NT2/D1 (cell line): Measurements from ENCODE around the gene NANOS2.
A peak's percentile ranks its signal among the peaks of the same experiment; 100 is the strongest.

Experiments used
- DNase-seq: peaks from one replicate; pipeline ENCODE4 v3.0.0-alpha.2; 2011; ENCODE audit warnings: low read depth, low spot score
- H3K27me3 ChIP-seq: 2 replicates; pipeline ENCODE4 v1.6.0; 2011; ENCODE audit warnings: mild to moderate bottlenecking; ENCODE audit not compliant: insufficient read length, insufficient read depth
- H3K36me3 ChIP-seq: 2 replicates; pipeline ENCODE4 v1.6.1; 2011; ENCODE audit warnings: mild to moderate bottlenecking, low read length, mixed read lengths; ENCODE audit not compliant: insufficient read depth, insufficient read length
- H3K4me1 ChIP-seq: 2 replicates; pipeline ENCODE4 v1.5.1; 2011; ENCODE audit not compliant: insufficient read depth, insufficient read length
- H3K4me3 ChIP-seq: 2 replicates; pipeline ENCODE4 v1.5.1; 2011; ENCODE audit warnings: low read depth; ENCODE audit not compliant: insufficient read length
- H3K9ac ChIP-seq: 2 replicates; pipeline ENCODE4 v1.6.0; 2011; ENCODE audit warnings: low read depth; ENCODE audit not compliant: insufficient read length
- H3K9me3 ChIP-seq: 2 replicates; pipeline ENCODE4 v1.5.1; 2011; ENCODE audit warnings: mild to moderate bottlenecking, low read length; ENCODE audit not compliant: insufficient read depth
- SUZ12 ChIP-seq: IDR thresholded peaks from 2 replicates; pipeline ENCODE4 v1.6.1; 2011; ENCODE audit not compliant: insufficient read length, insufficient read depth; ENCODE audit errors: extremely low read depth
- YY1 ChIP-seq: IDR thresholded peaks from 2 replicates; pipeline ENCODE4 v1.6.1; 2011; ENCODE audit not compliant: insufficient read length, insufficient read depth
- ZNF274 ChIP-seq: IDR thresholded peaks from 2 replicates; pipeline ENCODE4 v1.6.1; 2011; ENCODE audit warnings: mild to moderate bottlenecking, low read depth, low read length

NANOS2 gene

DNA sequence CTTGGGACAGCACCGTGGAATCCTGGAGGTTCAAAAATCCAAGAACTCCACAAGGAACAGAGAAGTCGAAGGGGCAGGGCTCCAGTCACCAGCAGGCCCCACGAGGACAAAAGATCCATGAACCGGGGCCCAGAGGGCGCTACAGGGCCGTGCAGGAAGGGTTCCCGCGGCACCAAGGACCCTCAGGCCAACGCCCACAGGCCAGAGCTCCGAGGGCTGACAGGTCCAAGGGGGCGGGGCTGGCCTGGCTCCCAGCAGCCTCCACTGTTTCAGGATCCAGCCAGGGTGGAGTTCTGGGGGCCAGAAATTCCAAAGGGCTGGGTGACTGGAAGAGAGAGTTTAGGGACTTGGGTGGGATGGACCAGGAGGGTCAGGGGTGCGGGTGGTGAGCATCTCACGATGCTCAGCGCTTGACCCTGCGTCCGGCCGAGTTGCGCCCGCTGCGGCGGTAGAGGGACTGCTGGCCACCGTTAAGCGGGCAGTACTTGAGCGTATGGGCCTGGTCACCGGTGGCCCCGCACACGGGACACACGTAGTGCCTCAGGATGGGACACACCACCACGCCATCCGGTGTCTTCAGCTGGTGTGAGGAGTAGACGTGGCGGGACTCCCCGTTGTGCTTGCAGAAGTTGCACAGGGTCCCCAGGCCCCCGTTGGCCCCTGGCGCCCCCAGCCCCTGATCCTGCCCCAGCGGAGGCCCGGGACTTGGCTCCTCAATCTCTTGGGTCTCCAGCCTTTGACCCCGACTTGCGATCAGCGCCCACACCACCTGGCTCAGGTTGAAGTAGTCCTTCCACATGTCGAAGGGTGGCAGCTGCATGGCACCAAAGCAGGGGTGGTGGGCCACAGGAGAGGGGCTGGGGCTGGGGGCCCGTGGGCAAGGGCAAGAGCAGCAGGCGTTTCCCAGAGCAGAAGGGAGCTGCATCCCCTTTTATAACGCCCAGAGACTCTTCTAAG, at the start of gene NANOS2:
TSS of gene NANOS2 (minus strand) at position 905 of the 957 bp plus-strand sequence. CDS start at position 820, 85 bp downstream.
- peak; percentile 57 for DNase-seq
- Histone ChIP-seq H3K4me3 (no peak within 1 kb of the TSS), H3K9me3 (no peaks in the 10 kb centered on the region), H3K36me3 (no peaks in the 10 kb centered on the region), H3K9ac (no peak within 1 kb of the TSS), H3K4me1 (peaks cover 4% of the 10 kb centered on the region), H3K27me3 (no peaks in the 10 kb centered on the region)
- TF ChIP-seq SUZ12 (no peak), YY1 (no peak), ZNF274 (no peak)

DNA sequence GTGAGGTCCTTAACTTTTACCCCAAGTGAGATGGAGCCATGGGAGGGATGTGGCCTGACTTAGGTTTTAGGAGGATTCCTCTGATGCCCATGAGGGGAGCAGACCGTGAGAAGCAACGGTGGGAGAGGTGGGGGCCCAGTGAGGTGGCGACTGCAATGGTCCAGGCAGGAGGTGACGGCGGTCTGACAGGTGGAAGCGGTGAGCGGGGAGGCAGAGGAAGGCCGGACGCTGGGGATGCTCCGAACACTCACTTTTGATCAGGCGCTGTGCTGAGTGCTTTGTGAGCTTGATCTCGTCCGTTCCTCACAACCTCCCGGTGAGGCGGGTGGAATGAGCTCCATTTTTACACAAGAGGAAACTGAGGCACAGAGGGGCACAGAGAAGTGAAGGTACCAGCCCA, 47.4 kb upstream of the NANOS2 start:
- peaks cover 12% of the 10 kb centered on the region for H3K4me1 ChIP-seq

DNA sequence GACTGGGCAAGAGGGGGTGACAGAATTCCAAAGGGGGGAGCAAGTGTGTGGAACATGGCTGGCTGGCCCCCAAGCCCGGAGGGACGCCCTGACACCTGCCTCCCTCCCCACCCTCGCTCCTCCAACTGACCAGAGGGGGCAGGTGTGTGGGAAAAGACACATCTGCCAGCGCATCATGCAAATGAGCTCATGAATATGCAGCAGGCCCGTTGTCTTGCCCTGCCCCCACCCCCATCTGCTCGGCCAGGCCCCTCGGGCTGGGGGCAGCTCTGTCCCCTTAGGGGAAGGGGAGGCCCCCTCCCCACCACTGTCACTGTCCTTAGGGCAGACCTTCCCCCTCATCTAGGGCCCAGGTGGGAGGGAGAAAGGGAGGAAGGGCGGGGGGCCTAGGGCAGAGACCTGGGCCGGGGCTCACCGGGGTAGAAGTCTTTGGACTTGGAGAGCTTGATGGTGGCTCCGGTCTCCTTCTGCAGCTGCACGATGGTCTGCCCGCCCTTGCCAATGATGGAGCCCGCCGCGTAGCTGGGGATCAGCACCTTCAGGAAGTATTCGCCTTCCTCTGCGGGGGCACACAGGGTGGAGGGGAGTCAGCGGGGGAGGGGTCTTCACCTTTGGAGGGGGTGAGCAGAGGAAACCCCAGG, 46.1 kb upstream of the NANOS2 start:
- Histone ChIP-seq H3K9me3 (no peaks in the 10 kb centered on the region), H3K4me3 (no peak overlapping the region), H3K27me3 (no peaks in the 10 kb centered on the region), H3K36me3 (no peaks in the 10 kb centered on the region), H3K4me1 (peaks cover 12% of the 10 kb centered on the region), H3K9ac (no peak overlapping the region)
- no peak for DNase-seq
- no peak for TF ChIP-seq SUZ12
- no peak for TF ChIP-seq ZNF274
- TF ChIP-seq YY1, result no peak

More for the DNA sequence above, 47.4 kb upstream of the NANOS2 start:
- TF ChIP-seq ZNF274, result no peak
- TF ChIP-seq YY1, result no peak
- no peak for TF ChIP-seq SUZ12
- no peak overlapping the region for H3K9ac ChIP-seq
- H3K36me3 ChIP-seq, result no peaks in the 10 kb centered on the region
- H3K27me3 ChIP-seq, result no peaks in the 10 kb centered on the region
- no peak for DNase-seq
- no peak overlapping the region for H3K4me3 ChIP-seq
- no peaks in the 10 kb centered on the region for H3K9me3 ChIP-seq

DNA sequence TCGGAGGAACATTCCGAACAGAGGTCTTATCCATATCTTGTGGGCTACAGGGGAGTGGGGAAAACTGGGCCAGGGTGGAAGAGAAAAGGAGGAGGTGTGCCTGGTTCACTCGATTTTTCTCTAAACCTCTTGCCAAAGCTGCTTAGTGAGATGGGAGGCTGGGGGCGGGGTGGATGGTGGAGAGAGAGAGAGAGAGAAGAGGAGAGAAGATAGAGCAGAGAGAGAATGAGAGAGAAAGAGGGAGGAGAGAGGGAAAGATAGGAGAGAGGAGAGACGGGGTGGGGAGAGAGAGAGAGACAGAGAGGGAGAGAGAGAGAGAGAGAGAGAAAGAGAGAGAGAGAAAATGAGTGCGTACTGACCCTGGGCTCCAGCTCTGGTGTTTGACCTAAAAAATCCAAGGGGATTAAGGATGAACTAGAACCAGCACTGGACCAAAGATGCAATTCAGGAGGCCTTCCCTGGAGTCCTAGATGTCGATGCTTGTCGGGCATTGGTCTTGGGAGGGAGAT, 45.0 kb upstream of the NANOS2 start:
- Histone ChIP-seq H3K4me1 (peaks cover 12% of the 10 kb centered on the region), H3K36me3 (no peaks in the 10 kb centered on the region), H3K9ac (no peak overlapping the region), H3K9me3 (no peaks in the 10 kb centered on the region), H3K4me3 (no peak overlapping the region), H3K27me3 (no peaks in the 10 kb centered on the region)
- TF ChIP-seq YY1 (no peak), SUZ12 (no peak)
- DNase-seq, result no peak

DNA sequence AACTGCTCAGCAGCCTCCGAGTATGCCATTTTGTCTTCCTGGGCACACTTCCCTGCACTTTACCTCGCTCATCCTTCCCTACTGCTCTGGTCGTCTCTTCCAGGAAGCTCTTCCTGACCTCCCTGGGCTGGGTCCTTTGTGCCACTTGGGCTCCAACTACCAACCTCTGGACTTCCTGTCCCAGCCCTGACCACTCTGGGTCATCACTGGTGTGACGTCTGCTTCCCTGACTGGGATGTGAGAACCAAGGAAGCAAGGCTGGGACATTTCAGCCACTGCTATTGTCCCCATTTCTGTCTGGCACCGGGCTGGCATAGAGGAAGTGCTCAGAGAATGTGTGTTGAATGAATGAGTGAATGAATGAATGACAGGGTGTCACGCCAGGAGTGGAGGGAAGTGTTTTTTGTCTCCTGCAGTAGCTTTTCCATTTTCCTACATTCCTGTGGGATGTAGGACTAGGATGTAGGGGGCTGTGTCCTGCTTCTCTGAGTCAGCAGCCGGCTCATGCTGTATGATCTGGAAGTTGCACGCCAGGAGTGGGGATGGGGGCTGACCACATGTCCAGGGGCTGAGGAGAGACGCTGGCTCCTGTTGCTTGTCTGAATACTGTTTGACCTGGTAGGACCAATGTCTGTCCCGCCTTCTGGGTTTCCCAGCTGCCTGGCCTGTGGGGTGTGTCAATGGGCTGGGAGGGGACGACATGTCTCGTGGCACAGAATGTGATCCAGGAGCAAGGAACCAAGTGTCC, 44.4 kb upstream of the NANOS2 start:
- TF ChIP-seq YY1, result no peak
- no peak for TF ChIP-seq ZNF274
- no peak for TF ChIP-seq SUZ12

DNA sequence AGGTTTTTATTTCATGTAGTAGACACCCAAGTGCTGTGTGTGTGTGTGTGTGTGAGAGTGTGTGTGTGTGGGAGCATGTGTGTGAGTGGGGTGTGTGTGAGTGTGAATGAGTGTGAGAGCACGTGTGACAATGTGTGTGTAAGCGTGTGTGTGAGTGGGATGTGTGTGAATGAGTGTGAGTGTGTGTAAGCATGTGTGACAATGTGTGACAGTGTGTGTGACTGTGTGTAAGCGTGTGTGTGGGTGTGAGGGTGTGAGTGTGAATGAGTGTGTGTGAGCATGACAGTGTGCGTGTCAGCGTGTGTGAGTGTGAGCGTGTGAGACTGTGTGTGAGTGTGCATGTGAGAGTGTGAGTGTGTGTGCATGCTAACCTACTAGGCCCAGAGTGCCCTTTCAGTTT, 43.7 kb upstream of the NANOS2 start:
- H3K9me3 ChIP-seq, result no peaks in the 10 kb centered on the region; the same call in 1 of the 2 replicates
- no peak for TF ChIP-seq ZNF274
- no peak for TF ChIP-seq SUZ12
- no peak for TF ChIP-seq YY1
- no peaks in the 10 kb centered on the region for H3K36me3 ChIP-seq
- no peak overlapping the region for H3K9ac ChIP-seq
- H3K4me3 ChIP-seq, result no peak overlapping the region
- peaks cover 12% of the 10 kb centered on the region for H3K4me1 ChIP-seq
- DNase-seq, result no peak
- H3K27me3 ChIP-seq, result no peaks in the 10 kb centered on the region

More for the DNA sequence above, 44.4 kb upstream of the NANOS2 start:
- no peak overlapping the region for H3K9ac ChIP-seq
- no peaks in the 10 kb centered on the region for H3K36me3 ChIP-seq
- no peaks in the 10 kb centered on the region for H3K27me3 ChIP-seq
- DNase-seq, result no peak
- H3K4me3 ChIP-seq, result no peak overlapping the region
- peaks cover 12% of the 10 kb centered on the region for H3K4me1 ChIP-seq
- H3K9me3 ChIP-seq, result no peaks in the 10 kb centered on the region
